IMR-90 (cell line): Measurements from ENCODE around the gene KDM4B. TPM values are rescaled to one million over a fixed set of nuclear protein-coding genes. Genes with fewer than 3 reads are reported as not detected.
"Not testable (repeated sequence)": the region's sequence is repeated elsewhere in the genome, so short reads cannot be mapped to it uniquely, and the experiment has no call there.

Experiments used
- ATAC-seq: fragments of 200-7000 bp; cut with Tn5 transposase; 2 replicates; pipeline ENCODE4 v1.9.1; 2020; ENCODE audit warnings: low read depth, mild to moderate bottlenecking, moderate library complexity
- BruUV-seq: library from RNA; stranded (reverse); fragments of 400-500 nt; replicated peaks from 2 replicates; lab custom pipeline; 2021; lab: Mats Ljungman, UMichigan
- CTCF ChIA-PET: fragments of 300-600 bp; formaldehyde crosslinking; extraction: SDS; loops from one replicate; lab custom pipeline; 2021; ENCODE audit warnings: antibody characterized with exemption; lab: Yijun Ruan, JAX
- POLR2A ChIA-PET: fragments of 300-600 bp; sonication (Branson Sonifier 250); formaldehyde crosslinking; loops from one replicate; lab custom pipeline; 2022; ENCODE audit warnings: antibody characterized with exemption; ENCODE audit not compliant: unreplicated experiment; lab: Charles Lee
- DNase-seq: peaks from one replicate; pipeline ENCODE4 v3.0.0; 2013
- H2AFZ ChIP-seq: replicated peaks from 2 replicates; pipeline ENCODE3; 2013; ENCODE audit warnings: low read length, mild to moderate bottlenecking; ENCODE audit not compliant: poor library complexity
- H2AK5ac ChIP-seq: 2 replicates; pipeline ENCODE4 v1.6.1; 2013; ENCODE audit warnings: low read depth, low read length, inconsistent platforms
- H2AK9ac ChIP-seq: replicated peaks from 2 replicates; pipeline ENCODE3; 2013; ENCODE audit warnings: mild to moderate bottlenecking, low read depth, low read length, moderate library complexity; ENCODE audit not compliant: poor library complexity
- H2BK120ac ChIP-seq: 2 replicates; pipeline ENCODE4 v1.6.1; 2013; ENCODE audit warnings: low read depth, low read length, inconsistent platforms
- H2BK15ac ChIP-seq: 3 replicates; pipeline ENCODE4 v1.6.1; 2013; ENCODE audit warnings: low read depth, low read length, inconsistent platforms
- H2BK20ac ChIP-seq: 2 replicates; pipeline ENCODE4 v1.6.1; 2013; ENCODE audit warnings: low read depth, mild to moderate bottlenecking, inconsistent platforms, low read length, moderate library complexity
- H2BK5ac ChIP-seq: 2 replicates; pipeline ENCODE4 v1.6.1; 2013; ENCODE audit warnings: mild to moderate bottlenecking, low read depth, low read length, inconsistent platforms; ENCODE audit not compliant: poor library complexity, severe bottlenecking
- H3K14ac ChIP-seq: replicated peaks from 2 replicates; pipeline ENCODE4 v1.6.1; 2013; ENCODE audit warnings: low read depth, low read length, inconsistent platforms
- H3K18ac ChIP-seq: 2 replicates; pipeline ENCODE4 v1.6.1; 2013; ENCODE audit warnings: low read depth, low read length, control low read depth
- H3K23ac ChIP-seq: 2 replicates; pipeline ENCODE4 v1.6.1; 2013; ENCODE audit warnings: low read depth, low read length, inconsistent platforms
- H3K27ac ChIP-seq: 2 replicates; pipeline ENCODE4 v1.5.1; 2013; ENCODE audit warnings: mild to moderate bottlenecking, control low read depth, low read length; ENCODE audit not compliant: insufficient read depth
- H3K27me3 ChIP-seq: 2 replicates; pipeline ENCODE4 v1.6.1; 2013; ENCODE audit warnings: low read length; ENCODE audit not compliant: control insufficient read depth, insufficient read depth
- H3K36me3 ChIP-seq: 2 replicates; pipeline ENCODE4 v1.6.1; 2013; ENCODE audit warnings: low read length, mixed read lengths; ENCODE audit not compliant: control insufficient read depth, insufficient read depth
- H3K4ac ChIP-seq: 2 replicates; pipeline ENCODE4 v1.6.1; 2013; ENCODE audit warnings: low read depth, low read length, inconsistent platforms
- H3K4me1 ChIP-seq: 2 replicates; pipeline ENCODE4 v1.6.1; 2013; ENCODE audit warnings: low read length, mixed read lengths; ENCODE audit not compliant: control insufficient read depth, insufficient read depth
- H3K4me2 ChIP-seq: 2 replicates; pipeline ENCODE4 v1.6.1; 2013; ENCODE audit warnings: low read depth, mild to moderate bottlenecking, control low read depth, low read length, moderate library complexity
- H3K4me3 ChIP-seq: 2 replicates; pipeline ENCODE4 v1.5.1; 2013; ENCODE audit warnings: low read depth, mild to moderate bottlenecking, control low read depth, low read length, moderate library complexity; ENCODE audit not compliant: insufficient read depth
- H3K56ac ChIP-seq: 2 replicates; pipeline ENCODE4 v1.6.1; 2013; ENCODE audit warnings: low read length, inconsistent platforms; ENCODE audit not compliant: insufficient read depth; ENCODE audit errors: extremely low read depth
- H3K79me1 ChIP-seq, 2 experiments: 2 replicates each; pipeline ENCODE4 v1.6.1; 2013; ENCODE audit warnings: low read length in 2 of 2, inconsistent platforms in 1 of 2, low read depth in 1 of 2
- H3K9ac ChIP-seq: 2 replicates; pipeline ENCODE4 v1.6.1; 2013; ENCODE audit warnings: low read depth, low read length, control low read depth
- H3K9me1 ChIP-seq: 2 replicates; pipeline ENCODE4 v1.6.1; 2013; ENCODE audit warnings: low read length, inconsistent platforms; ENCODE audit not compliant: insufficient read depth
- H3K9me3 ChIP-seq: 2 replicates; pipeline ENCODE4 v1.6.1; 2013; ENCODE audit warnings: low read length; ENCODE audit not compliant: control insufficient read depth, insufficient read depth
- H4K20me1 ChIP-seq: 2 replicates; pipeline ENCODE4 v1.6.1; 2013; ENCODE audit warnings: low read length, inconsistent platforms; ENCODE audit not compliant: insufficient read depth
- H4K5ac ChIP-seq: 2 replicates; pipeline ENCODE4 v1.6.1; 2013; ENCODE audit warnings: mild to moderate bottlenecking, low read depth, low read length, control low read depth
- H4K8ac ChIP-seq, 2 experiments: 2 replicates each; pipeline ENCODE4 v1.6.1; 2013; ENCODE audit warnings: low read depth in 2 of 2, low read length in 2 of 2, control low read depth in 1 of 2, inconsistent platforms in 1 of 2
- H4K91ac ChIP-seq: 2 replicates; pipeline ENCODE4 v1.6.1; 2013; ENCODE audit warnings: low read depth, low read length, inconsistent platforms; ENCODE audit not compliant: insufficient read depth
- WGBS, 2 experiments: methylation state at CpG; one replicate each; pipeline versions ENCODE4 v1.1.5 to v1.1.7; 2013; ENCODE audit warnings: missing lambda C conversion rate in 2 of 2; ENCODE audit not compliant: insufficient read length in 1 of 2; ENCODE audit errors: extremely low coverage in 2 of 2; 5-methylcytosine and 5-hydroxymethylcytosine counted together
- dilution Hi-C: fragments of 300-500 bp; cut with HindIII; formaldehyde crosslinking; loops from one replicate; pipeline ENCODE4 v1.14.3; 2018; ENCODE audit warnings: low sequenced_read_pairs; ENCODE audit not compliant: unreplicated experiment
- in situ Hi-C: fragments of 300-500 bp; cut with MboI; formaldehyde crosslinking; loops from 3 replicates; pipeline ENCODE4 v1.14.3; 2019; ENCODE audit warnings: low sequenced_read_pairs, inconsistent platforms, mixed read lengths
- intact Hi-C: fragments of 100-400 bp; cut with micrococcal nuclease; formaldehyde crosslinking; loops from 2 replicates; pipeline ENCODE4 v1.10.0; 2022
- polyA plus RNA-seq, 3 experiments: library from polyadenylated mRNA; depleted of rRNA; stranded (reverse); fragments of >200 nt; gene quantifications; 2 replicates each; pipeline ENCODE4 v1.2.3, GENCODE V29; 2012; ENCODE audit warnings: low replicate concordance in 1 of 3
- total RNA-seq: library from RNA; depleted of rRNA; stranded (reverse); fragments of >200 nt; gene quantifications from 2 replicates; pipeline ENCODE4 v1.2.3, GENCODE V29; 2012

KDM4B gene
- total and polyA plus RNA-seq, 2 of the 4 experiments (the other 2 are of a cell fraction), result 5.0 to 17.9 TPM

GRCh38 chr19:4950650-4951049 lies 18.3 kb upstream of the KDM4B start:
- Histone ChIP-seq H3K79me1 (peaks cover 4 to 47% of the 10 kb centered on the region in 2 experiments), H3K36me3 (peaks cover 24% of the 10 kb centered on the region)
- H3K4me3 ChIP-seq, H3K14ac ChIP-seq, H4K8ac ChIP-seq, in situ Hi-C loops, H4K5ac ChIP-seq, H3K4me2 ChIP-seq, DNase-seq, H3K4me1 ChIP-seq, H2BK15ac ChIP-seq, H3K27ac ChIP-seq, H4K20me1 ChIP-seq, H2AK5ac ChIP-seq, BruUV-seq, H2AFZ ChIP-seq, H3K18ac ChIP-seq, CTCF ChIA-PET, H2BK120ac ChIP-seq, ATAC-seq, H3K27me3 ChIP-seq, H2BK20ac ChIP-seq, H2AK9ac ChIP-seq, H3K9me1 ChIP-seq, dilution Hi-C loops, H3K9ac ChIP-seq, H2BK5ac ChIP-seq, H4K91ac ChIP-seq, H3K9me3 ChIP-seq, H3K56ac ChIP-seq, intact Hi-C loops, H3K4ac ChIP-seq, H3K23ac ChIP-seq, POLR2A ChIA-PET: not testable (repeated sequence)
- WGBS, 2 experiments, result 98% methylated on average over 8 of the region's 23 CpGs; no CpG with 5 or more reads in 1 of the 2 experiments
